ENCODE results near the gene MAST4.
A peak's percentile ranks its signal among the peaks of the same experiment; 100 is the strongest.

MAST4 gene

DNA sequence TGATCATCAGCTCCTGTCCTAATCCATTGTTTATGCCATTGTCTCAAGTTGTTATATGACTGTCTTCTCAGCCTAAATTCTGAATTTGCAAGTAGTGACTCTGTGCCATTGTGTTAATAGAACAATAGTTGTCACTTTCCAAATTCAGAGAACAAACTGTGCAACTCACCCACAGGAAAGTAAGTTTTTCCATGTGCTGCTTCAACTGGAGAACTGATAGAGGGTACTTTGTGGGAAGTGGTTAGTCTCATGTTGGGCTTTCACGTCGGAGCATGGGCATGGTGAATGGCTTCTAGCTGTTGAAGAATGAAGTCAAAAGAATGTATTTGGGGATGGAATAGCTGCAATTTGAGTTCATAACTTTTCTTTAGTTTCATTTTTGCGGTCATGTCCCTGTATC lies 454.4 kb downstream of the MAST4 start:
- no peak for TF ChIP-seq CTCF (conservative IDR thresholded peaks at IDR 0.05; ENCODE audit: control insufficient read depth, insufficient read depth, low read depth, low read length)
- no peak for DNase-seq (ENCODE audit: low read depth)
- no peak overlapping the region for H3K4me3 ChIP-seq (ENCODE audit: control insufficient read depth, low read depth, low read length)

DNA sequence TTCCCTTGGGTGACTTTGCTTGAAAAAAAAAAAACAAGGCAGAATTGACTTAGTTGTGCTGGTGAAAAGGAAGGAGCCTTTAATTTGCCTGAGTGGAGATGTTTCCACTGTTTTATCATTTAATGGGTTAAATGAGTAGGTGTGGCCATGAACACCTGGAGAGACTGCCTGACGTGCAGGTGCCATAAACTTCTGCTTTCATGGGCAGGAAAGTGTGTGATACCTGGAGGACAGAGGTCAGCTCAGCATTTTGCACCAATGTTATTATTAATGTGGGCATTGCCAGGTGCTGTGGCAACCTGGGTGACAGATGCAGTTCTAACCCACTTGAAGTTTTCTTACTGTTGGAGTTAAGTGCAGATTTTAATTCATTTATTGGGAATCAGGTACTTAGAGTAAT lies 455.0 kb downstream of the MAST4 start:
- DNase-seq (ENCODE audit: low read depth) = no peak
- H3K4me3 ChIP-seq (ENCODE audit: control insufficient read depth, low read depth, low read length) = no peak overlapping the region
- no peak for TF ChIP-seq CTCF (conservative IDR thresholded peaks at IDR 0.05; ENCODE audit: control insufficient read depth, insufficient read depth, low read depth, low read length)

GRCh38 chr5:67052034-67052433 lies 455.8 kb downstream of the MAST4 start:
- no peak for TF ChIP-seq CTCF (conservative IDR thresholded peaks at IDR 0.05; ENCODE audit: control insufficient read depth, insufficient read depth, low read depth, low read length)
- H3K4me3 ChIP-seq (ENCODE audit: control insufficient read depth, low read depth, low read length) = no peak overlapping the region
- DNase-seq (ENCODE audit: low read depth) = no peak

DNA sequence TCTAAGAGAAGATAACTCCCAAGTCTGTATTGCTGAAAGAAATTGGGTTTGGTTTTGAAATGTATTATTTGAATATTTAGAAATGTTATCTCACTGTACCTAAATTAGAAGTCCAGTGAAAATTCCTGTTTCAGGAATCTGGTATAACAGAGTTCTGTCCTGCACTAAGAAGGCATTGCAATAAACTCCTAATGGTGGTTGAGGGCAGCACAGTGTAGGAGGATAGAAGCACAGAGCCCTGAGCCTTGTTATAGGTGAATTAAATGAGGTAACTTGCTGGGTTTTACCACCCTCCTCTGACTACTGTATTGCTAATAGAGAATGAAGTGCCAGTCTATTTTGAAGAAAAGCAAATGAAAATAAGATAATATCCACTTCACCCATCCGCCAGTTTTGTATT lies 457.0 kb downstream of the MAST4 start:
- no peak for DNase-seq (ENCODE audit: low read depth)
- no peak for TF ChIP-seq CTCF (conservative IDR thresholded peaks at IDR 0.05; ENCODE audit: control insufficient read depth, insufficient read depth, low read depth, low read length)
- no peak overlapping the region for H3K4me3 ChIP-seq (ENCODE audit: control insufficient read depth, low read depth, low read length)

DNA sequence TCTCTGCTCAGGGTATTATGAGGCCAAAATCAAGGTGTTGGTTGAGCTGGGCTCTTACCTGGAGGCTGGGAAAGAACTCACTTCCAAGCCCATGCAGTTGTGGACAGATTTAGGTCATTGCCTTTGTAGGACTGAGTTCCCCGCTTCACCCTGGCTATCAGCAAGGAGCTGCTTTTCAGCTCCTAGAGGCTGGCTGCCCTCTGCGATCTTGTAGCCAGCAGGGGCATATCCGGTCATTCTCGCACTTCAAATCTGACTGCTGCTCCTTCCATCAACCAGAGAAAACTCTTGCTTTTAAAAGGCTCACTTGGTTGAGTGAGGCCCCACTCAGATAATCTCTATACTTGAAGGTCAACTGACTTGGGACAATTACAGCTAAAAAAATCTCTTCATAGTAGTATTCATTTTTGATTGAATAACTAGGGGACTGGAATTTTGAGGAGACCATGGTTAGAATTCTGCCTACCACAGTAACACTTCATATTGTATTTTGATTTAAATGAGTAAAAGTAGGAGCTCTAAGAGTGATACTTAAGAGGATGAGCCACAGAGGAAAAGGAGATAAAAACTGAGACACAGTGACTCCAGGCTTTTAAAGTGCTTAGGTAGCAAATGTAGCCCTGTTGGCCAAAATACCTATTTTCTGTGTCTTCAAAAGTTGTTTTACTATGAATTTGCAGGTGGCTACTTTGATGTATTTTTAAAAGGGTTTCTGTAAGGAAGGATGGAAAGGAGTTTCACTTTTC lies 463.0 kb downstream of the MAST4 start:
- no peak for DNase-seq (ENCODE audit: low read depth)
- H3K4me3 ChIP-seq (ENCODE audit: control insufficient read depth, low read depth, low read length) = no peak overlapping the region

GRCh38 chr5:67059744-67060490 lies 463.7 kb downstream of the MAST4 start:
- no peak for TF ChIP-seq CTCF (conservative IDR thresholded peaks at IDR 0.05; ENCODE audit: control insufficient read depth, insufficient read depth, low read depth, low read length)
- no peak overlapping the region for H3K4me3 ChIP-seq (ENCODE audit: control insufficient read depth, low read depth, low read length)
- peak; percentile 79 for DNase-seq (ENCODE audit: low read depth)

More for the DNA sequence above, 463.0 kb downstream of the MAST4 start:
- TF ChIP-seq CTCF (conservative IDR thresholded peaks at IDR 0.05; ENCODE audit: control insufficient read depth, insufficient read depth, low read depth, low read length) = no peak
